Measurements from ENCODE around the gene NOS1AP. TPM values are rescaled to one million over a fixed set of nuclear protein-coding genes. Genes with fewer than 3 reads are reported as not detected.

Gene NOS1AP
- total and polyA plus RNA-seq, 7 experiments from 2014 or later, result 0.08 to 0.15 TPM; not detected in 5

DNA sequence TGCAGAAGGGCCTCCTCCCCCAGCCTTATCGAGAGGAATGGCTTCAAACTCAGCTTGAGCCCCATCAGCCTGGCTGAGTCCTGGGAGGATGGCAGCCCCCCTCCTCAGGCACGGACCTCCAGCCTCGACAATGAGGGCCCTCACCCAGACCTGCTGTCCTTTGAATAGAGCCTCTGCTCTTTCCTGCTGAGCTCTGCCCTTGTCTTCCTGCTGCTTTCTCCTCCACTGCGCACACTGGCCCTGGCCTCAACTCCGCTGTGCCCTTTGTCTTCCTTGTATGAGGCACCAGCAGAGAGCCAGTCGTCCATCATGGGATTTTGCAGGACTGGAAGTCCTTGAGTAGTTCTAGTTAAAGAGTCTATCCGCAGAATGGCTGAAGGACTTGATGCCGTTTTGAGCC is 314.0 kb downstream of the NOS1AP start:
- ChIA-PET POLR2A (no interaction called here), CTCF (no interaction called here)
- Histone ChIP-seq H3K27me3 (ENCODE audit: control insufficient read depth in 2 of 2, insufficient read depth in 2 of 2, low read length in 2 of 2) (no peaks in the 10 kb centered on the region), H3K9me3 (ENCODE audit: control insufficient read depth in 2 of 3, low read length in 3 of 3) (no peaks in the 10 kb centered on the region), H3K27ac (ENCODE audit: low read depth, low read length) (no peak overlapping the region), H3K4me3 (ENCODE audit: low read length) (no peak overlapping the region), H3K36me3 (ENCODE audit: control insufficient read depth in 2 of 3, insufficient read depth in 3 of 3, low read length in 3 of 3) (no peaks in the 10 kb centered on the region), H3K4me1 (ENCODE audit: control insufficient read depth in 2 of 2, insufficient read depth in 2 of 2, low read length in 2 of 2) (no peaks in the 10 kb centered on the region)
- Mint-ChIP-seq H3K4me1 (no peaks in the 10 kb centered on the region), H3K36me3 (no peaks in the 10 kb centered on the region), H3K4me3 (no peak overlapping the region), H3K27me3 (peaks cover 0 to 12% (median 6%) of the 10 kb centered on the region in 5 donors), H3K9me3 (no peaks in the 10 kb centered on the region), H3K27ac (no peak overlapping the region)
- ATAC-seq (no peak), DNase-seq (no peak)
- intact Hi-C loops (cut with micrococcal nuclease), result no loop called here

DNA sequence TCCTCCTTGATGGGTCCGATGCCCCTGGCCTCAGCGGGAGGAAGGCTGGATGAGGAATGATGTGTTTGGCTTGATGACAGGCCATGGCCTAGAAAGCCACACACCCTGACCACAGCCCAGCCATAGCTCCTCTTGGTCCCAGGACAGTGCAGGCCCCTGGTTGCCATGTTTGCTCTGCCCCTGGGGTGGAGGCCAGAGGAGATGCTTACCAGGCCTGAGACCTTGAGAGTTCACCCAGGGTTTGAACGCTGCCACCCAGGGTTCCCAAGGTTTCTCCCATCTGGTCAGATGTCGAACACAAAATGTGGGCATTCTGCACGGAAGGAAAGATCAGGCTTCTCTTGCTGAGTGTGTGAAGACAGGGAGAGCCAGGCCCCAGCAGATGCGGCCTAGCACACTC is 314.6 kb downstream of the NOS1AP start:
- Mint-ChIP-seq H3K27ac (no peak overlapping the region), H3K36me3 (no peaks in the 10 kb centered on the region), H3K4me3 (no peak overlapping the region), H3K4me1 (peaks cover 0 to 2% (median 0%) of the 10 kb centered on the region in 7 donors), H3K9me3 (no peaks in the 10 kb centered on the region), H3K27me3 (peaks cover 0 to 18% (median 10%) of the 10 kb centered on the region in 5 donors)
- ChIA-PET POLR2A (no interaction called here), CTCF (no interaction called here)
- Histone ChIP-seq H3K4me3 (ENCODE audit: low read length) (no peak overlapping the region), H3K36me3 (ENCODE audit: control insufficient read depth in 2 of 3, insufficient read depth in 3 of 3, low read length in 3 of 3) (no peaks in the 10 kb centered on the region), H3K27me3 (ENCODE audit: control insufficient read depth in 2 of 2, insufficient read depth in 2 of 2, low read length in 2 of 2) (no peaks in the 10 kb centered on the region), H3K9me3 (ENCODE audit: control insufficient read depth in 2 of 3, low read length in 3 of 3) (no peaks in the 10 kb centered on the region), H3K4me1 (ENCODE audit: control insufficient read depth in 2 of 2, insufficient read depth in 2 of 2, low read length in 2 of 2) (no peaks in the 10 kb centered on the region), H3K27ac (ENCODE audit: low read depth, low read length) (no peak overlapping the region)
- intact Hi-C loops (cut with micrococcal nuclease), result no loop called here
- no peak for ATAC-seq
- DNase-seq, result peak in 1 of 9 donors; percentile 1

DNA sequence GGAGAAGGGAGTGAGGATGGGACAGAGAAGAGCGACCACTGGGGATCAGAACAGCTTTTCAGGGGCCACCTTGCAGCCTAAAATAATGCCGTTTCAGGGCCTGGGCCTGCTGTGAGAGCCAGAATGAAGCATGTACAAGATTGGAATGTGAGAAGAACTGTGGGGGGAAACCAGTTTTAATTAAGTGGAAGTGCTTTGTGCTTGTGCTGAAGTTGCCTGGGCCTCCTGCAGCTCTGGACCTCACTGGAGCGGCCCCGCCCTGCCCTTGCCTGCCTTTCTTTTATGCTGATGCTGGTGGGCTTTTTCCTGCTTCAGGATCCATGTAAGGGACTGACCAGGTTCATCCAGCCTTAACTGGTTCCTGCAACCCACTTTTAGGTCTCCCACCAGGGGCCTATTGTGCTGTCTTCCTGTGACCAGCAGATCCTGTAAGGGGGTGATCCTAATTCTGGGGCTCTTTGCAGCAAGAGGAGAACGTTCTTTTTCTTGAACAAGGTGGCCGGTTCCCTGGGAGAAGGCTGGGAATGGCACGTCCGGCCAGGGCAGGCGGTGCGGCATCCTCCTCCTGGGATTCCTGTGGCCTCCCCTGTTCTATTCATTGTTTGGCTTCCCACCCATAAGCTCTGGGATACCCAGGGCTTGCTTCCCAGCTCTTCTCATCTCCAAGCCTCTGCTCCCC is 315.2 kb downstream of the NOS1AP start:
- DNase-seq, result no peak
- H3K4me3 Mint-ChIP-seq, result no peak overlapping the region
- intact Hi-C loops (cut with micrococcal nuclease), result no loop called here
- ChIA-PET POLR2A (no interaction called here), CTCF (no interaction called here)
- Histone ChIP-seq H3K27ac (ENCODE audit: low read depth, low read length) (no peak overlapping the region), H3K4me1 (ENCODE audit: control insufficient read depth in 2 of 2, insufficient read depth in 2 of 2, low read length in 2 of 2) (no peaks in the 10 kb centered on the region), H3K27me3 (ENCODE audit: control insufficient read depth in 2 of 2, insufficient read depth in 2 of 2, low read length in 2 of 2) (no peaks in the 10 kb centered on the region), H3K4me3 (ENCODE audit: low read length) (no peak overlapping the region), H3K36me3 (ENCODE audit: control insufficient read depth in 2 of 3, insufficient read depth in 3 of 3, low read length in 3 of 3) (no peaks in the 10 kb centered on the region), H3K9me3 (ENCODE audit: control insufficient read depth in 2 of 3, low read length in 3 of 3) (no peaks in the 10 kb centered on the region)
- no peak overlapping the region for H3K27ac Mint-ChIP-seq
- peaks cover 0 to 25% (median 11%) of the 10 kb centered on the region in 5 donors for H3K27me3 Mint-ChIP-seq
- H3K36me3 Mint-ChIP-seq, result no peaks in the 10 kb centered on the region
- no peak for ATAC-seq
- peaks cover 0 to 8% (median 0%) of the 10 kb centered on the region in 7 donors for H3K4me1 Mint-ChIP-seq
- no peaks in the 10 kb centered on the region for H3K9me3 Mint-ChIP-seq

DNA sequence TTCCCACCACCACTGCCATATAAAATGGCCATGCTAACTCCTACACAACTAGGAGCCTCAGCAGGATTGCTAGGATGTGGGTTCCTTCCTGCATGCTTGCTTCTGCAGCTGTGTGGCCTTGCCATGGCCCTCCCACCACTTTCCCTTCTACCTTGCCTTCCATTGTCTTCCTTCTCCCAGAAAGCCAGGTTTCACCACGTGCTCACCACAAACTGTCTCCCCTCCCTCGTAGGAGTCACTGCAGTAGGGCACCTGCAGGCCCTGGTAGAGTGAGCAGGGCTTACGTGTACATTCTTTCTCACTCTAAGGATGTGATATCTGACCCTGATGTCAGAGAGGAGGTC is 315.8 kb downstream of the NOS1AP start:
- Histone ChIP-seq H3K36me3 (ENCODE audit: control insufficient read depth in 2 of 3, insufficient read depth in 3 of 3, low read length in 3 of 3) (no peaks in the 10 kb centered on the region), H3K4me3 (ENCODE audit: low read length) (no peak overlapping the region), H3K27ac (ENCODE audit: low read depth, low read length) (no peak overlapping the region), H3K27me3 (ENCODE audit: control insufficient read depth in 2 of 2, insufficient read depth in 2 of 2, low read length in 2 of 2) (no peaks in the 10 kb centered on the region), H3K9me3 (ENCODE audit: control insufficient read depth in 2 of 3, low read length in 3 of 3) (no peaks in the 10 kb centered on the region), H3K4me1 (ENCODE audit: control insufficient read depth in 2 of 2, insufficient read depth in 2 of 2, low read length in 2 of 2) (no peaks in the 10 kb centered on the region)
- Mint-ChIP-seq H3K4me3 (no peak overlapping the region), H3K4me1 (peaks cover 0 to 11% (median 0%) of the 10 kb centered on the region in 7 donors), H3K27me3 (peaks cover 1 to 29% (median 13%) of the 10 kb centered on the region in 5 donors), H3K36me3 (no peaks in the 10 kb centered on the region), H3K9me3 (no peaks in the 10 kb centered on the region), H3K27ac (no peak overlapping the region)
- ATAC-seq (no peak), DNase-seq (peak in 1 of 9 donors; percentile 8)
- ChIA-PET CTCF (interaction anchor here (0.6 kb wide), 1 partner anchor 14 kb away, joined by 3 read pairs; no protein-coding TSS in a partner anchor), POLR2A (no interaction called here)
- intact Hi-C loops (cut with micrococcal nuclease), result no loop called here

DNA sequence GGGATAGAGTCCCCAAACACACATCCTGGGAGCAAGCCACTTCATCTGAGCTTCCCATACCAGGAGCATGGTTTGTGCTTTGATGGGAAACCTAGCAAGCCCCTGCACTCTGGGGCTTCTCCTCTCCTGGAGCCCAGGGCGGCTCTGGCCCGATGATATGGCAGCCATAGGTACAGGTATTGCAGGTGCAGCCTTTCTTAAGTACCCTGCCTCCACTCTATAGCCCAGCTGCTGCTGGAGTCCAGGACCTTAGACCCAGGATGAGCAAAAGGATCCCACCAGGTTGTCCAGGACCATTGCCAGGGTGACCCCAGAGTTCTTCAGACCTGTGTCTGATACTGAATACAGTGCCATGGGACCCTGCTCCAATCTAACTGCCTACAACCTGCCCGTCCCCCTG is 316.2 kb downstream of the NOS1AP start:
- POLR2A ChIA-PET, result no interaction called here
- no peak for DNase-seq
- CTCF ChIA-PET, result interaction anchor here (0.6 kb wide), 1 partner anchor 15 kb away, joined by 3 read pairs; no protein-coding TSS in a partner anchor
- H3K9me3 Mint-ChIP-seq, result no peaks in the 10 kb centered on the region
- Histone ChIP-seq H3K4me1 (ENCODE audit: control insufficient read depth in 2 of 2, insufficient read depth in 2 of 2, low read length in 2 of 2) (no peaks in the 10 kb centered on the region), H3K36me3 (ENCODE audit: control insufficient read depth in 2 of 3, insufficient read depth in 3 of 3, low read length in 3 of 3) (no peaks in the 10 kb centered on the region), H3K27me3 (ENCODE audit: control insufficient read depth in 2 of 2, insufficient read depth in 2 of 2, low read length in 2 of 2) (no peaks in the 10 kb centered on the region), H3K27ac (ENCODE audit: low read depth, low read length) (no peak overlapping the region), H3K9me3 (ENCODE audit: control insufficient read depth in 2 of 3, low read length in 3 of 3) (no peaks in the 10 kb centered on the region), H3K4me3 (ENCODE audit: low read length) (no peak overlapping the region)
- H3K4me1 Mint-ChIP-seq, result peaks cover 0 to 11% (median 0%) of the 10 kb centered on the region in 7 donors
- intact Hi-C loops (cut with micrococcal nuclease), result no loop called here
- no peaks in the 10 kb centered on the region for H3K36me3 Mint-ChIP-seq
- no peak overlapping the region for H3K4me3 Mint-ChIP-seq
- peaks cover 6 to 34% (median 17%) of the 10 kb centered on the region in 5 donors for H3K27me3 Mint-ChIP-seq
- H3K27ac Mint-ChIP-seq, result no peak overlapping the region
- ATAC-seq, result no peak

DNA sequence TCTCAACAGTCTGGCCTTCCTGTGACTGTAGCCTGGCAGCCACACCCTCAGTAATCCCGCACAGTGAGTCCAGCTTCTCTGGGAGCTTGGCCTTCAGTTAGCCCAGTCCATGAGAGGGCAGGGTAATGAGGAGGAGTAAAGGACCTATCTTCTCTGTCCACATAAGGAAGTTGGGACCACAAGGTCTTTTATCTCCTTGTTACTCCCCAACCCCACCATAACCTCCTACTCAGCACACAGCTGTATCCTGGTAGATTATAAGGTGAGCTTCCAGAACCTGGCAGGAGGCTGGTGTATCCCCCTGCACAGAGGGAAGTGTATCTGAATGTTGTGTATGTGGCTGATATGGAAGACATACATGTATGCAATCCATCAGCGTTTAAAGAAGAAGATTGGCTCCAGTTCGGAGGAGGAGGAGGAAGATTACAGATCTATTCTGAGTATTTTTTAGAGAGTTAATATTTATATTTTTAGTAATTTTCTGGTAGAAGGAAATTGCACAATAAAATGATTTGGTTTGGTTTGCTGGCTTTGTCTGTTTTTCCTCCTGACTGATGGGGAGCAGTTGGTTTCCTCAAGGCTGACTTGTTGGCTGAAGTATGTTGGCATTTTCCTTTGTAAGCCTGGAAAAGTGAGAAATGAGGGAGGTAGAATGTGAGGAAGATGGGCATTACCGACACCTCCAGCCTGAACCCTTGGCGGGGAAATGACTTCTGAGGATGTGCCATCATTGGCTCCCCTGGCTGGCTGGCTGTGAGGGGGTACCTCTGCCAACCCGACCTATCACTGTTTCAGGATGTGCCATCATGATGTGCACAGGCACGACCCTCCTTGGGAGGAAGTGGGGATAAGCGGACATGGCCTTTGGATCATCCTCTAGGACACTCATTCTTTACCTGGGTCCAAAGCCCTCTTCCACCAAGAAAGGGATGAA is 317.1 kb downstream of the NOS1AP start:
- DNase-seq, result no peak
- ATAC-seq, result no peak
- Mint-ChIP-seq H3K4me3 (no peak overlapping the region), H3K9me3 (no peaks in the 10 kb centered on the region), H3K4me1 (peaks cover 0 to 12% (median 0%) of the 10 kb centered on the region in 7 donors), H3K27ac (no peak overlapping the region), H3K27me3 (peaks cover 6 to 38% (median 17%) of the 10 kb centered on the region in 5 donors), H3K36me3 (no peaks in the 10 kb centered on the region)
- Histone ChIP-seq H3K36me3 (ENCODE audit: control insufficient read depth in 2 of 3, insufficient read depth in 3 of 3, low read length in 3 of 3) (no peaks in the 10 kb centered on the region), H3K4me1 (ENCODE audit: control insufficient read depth in 2 of 2, insufficient read depth in 2 of 2, low read length in 2 of 2) (no peaks in the 10 kb centered on the region), H3K27me3 (ENCODE audit: control insufficient read depth in 2 of 2, insufficient read depth in 2 of 2, low read length in 2 of 2) (no peaks in the 10 kb centered on the region), H3K4me3 (ENCODE audit: low read length) (no peak overlapping the region), H3K27ac (ENCODE audit: low read depth, low read length) (no peak overlapping the region), H3K9me3 (ENCODE audit: control insufficient read depth in 2 of 3, low read length in 3 of 3) (no peaks in the 10 kb centered on the region)
- POLR2A ChIA-PET, result no interaction called here
- intact Hi-C loops (cut with micrococcal nuclease), result no loop called here
- CTCF ChIA-PET, result no interaction called here

Data from naive thymus-derived CD4-positive, alpha-beta T cell (primary cell).